ENCODE measurements around the gene SSU72. TPM values are rescaled to one million over a fixed set of nuclear protein-coding genes. Genes with fewer than 3 reads are reported as not detected.

SSU72 gene
- total RNA-seq, 1 donor from 2014 or later: 117 TPM

DNA sequence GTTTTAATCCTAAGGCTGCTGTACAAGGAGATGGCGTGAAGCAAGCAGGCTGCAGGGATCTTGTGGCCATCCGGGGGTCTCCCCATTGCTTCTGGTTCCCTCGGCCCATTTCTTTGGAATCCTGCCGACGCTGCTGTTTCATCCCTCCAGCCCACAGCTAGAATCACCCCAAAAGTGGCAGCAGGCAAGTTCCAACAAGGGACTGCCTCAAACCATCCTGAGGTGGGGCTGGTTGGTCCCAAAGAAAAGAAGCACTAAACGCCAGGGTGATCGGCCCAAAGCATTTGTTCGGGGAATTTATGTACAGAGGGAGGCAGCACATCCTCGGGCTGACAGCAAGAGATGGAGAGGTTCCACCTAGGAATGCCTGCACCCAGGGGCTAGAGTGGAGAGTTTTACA is 36.1 kb upstream of the SSU72 start:
- TF ChIP-seq, protein P1, sequence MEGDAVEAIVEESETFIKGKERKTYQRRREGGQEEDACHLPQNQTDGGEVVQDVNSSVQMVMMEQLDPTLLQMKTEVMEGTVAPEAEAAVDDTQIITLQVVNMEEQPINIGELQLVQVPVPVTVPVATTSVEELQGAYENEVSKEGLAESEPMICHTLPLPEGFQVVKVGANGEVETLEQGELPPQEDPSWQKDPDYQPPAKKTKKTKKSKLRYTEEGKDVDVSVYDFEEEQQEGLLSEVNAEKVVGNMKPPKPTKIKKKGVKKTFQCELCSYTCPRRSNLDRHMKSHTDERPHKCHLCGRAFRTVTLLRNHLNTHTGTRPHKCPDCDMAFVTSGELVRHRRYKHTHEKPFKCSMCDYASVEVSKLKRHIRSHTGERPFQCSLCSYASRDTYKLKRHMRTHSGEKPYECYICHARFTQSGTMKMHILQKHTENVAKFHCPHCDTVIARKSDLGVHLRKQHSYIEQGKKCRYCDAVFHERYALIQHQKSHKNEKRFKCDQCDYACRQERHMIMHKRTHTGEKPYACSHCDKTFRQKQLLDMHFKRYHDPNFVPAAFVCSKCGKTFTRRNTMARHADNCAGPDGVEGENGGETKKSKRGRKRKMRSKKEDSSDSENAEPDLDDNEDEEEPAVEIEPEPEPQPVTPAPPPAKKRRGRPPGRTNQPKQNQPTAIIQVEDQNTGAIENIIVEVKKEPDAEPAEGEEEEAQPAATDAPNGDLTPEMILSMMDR (IDR thresholded peaks at IDR 0.05): no peak
- Mint-ChIP-seq H3K9me3 (ENCODE audit: unreplicated experiment) (no peaks in the 10 kb centered on the region), H3K27me3 (ENCODE audit: unreplicated experiment) (no peaks in the 10 kb centered on the region), H3K36me3 (ENCODE audit: unreplicated experiment) (peaks cover 3% of the 10 kb centered on the region), H3K27ac (ENCODE audit: unreplicated experiment) (no peak overlapping the region), H3K4me3 (ENCODE audit: unreplicated experiment) (no peak overlapping the region), H3K4me1 (ENCODE audit: unreplicated experiment) (peaks cover 21% of the 10 kb centered on the region)
- no peak for DNase-seq (ENCODE audit: extremely low spot score, unreplicated experiment)

DNA sequence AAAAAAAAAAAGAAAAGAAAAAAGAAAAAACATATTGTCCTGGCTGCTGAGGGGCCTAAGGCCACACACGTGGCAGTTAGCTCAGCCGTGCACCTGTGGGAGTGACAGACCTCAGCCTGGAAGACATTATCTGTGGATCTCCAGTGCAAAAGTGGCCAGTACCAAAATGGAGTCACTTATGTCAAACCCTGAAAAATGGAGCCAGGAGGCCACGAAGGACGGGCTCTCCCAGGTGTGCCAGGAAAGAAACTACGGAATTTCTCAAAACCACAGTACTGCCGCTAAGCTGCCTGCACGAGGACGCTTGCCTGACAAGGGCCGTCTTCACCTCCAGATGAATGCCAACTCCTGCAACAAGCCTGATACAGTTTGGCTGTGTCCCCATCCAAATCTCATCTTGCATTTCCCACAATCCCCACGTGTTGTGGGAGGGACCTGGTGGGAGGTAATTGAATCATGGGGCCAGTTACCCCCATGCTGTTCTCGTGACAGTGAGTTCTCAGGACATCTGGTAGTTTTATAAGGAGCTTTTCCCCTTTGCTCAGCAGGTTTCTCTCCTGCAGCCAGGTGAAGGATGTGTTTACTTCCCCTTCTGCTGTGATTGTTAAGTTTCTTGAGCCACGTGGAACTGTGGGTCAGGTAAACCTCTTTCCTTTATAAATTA is 35.3 kb upstream of the SSU72 start:
- Mint-ChIP-seq H3K27me3 (ENCODE audit: unreplicated experiment) (no peaks in the 10 kb centered on the region), H3K36me3 (ENCODE audit: unreplicated experiment) (peaks cover 3% of the 10 kb centered on the region)
- TF ChIP-seq, protein P1 (IDR thresholded peaks at IDR 0.05): no peak

DNA sequence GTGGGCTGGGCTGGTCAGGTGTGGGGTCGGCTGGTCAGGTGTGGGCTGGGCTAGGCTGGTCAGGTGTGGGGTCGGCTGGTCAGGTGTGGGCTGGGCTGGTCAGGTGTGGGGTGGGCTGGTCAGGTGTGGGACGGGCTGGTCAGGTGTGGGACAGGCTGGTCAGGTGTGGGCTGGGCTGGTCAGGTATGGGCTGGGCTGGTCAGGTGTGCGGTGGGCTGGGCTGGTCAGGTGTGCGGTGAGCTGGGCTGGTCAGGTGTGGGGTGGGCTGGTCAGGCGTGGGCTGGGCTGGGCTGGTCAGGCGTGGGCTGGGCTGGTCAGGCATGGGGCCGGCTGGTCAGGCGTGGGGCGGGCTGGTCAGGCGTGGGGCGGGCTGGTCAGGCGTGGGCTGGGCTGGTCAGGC is 31.6 kb upstream of the SSU72 start:
- DNase-seq (ENCODE audit: extremely low spot score, unreplicated experiment): no peak
- no peaks in the 10 kb centered on the region for H3K27me3 Mint-ChIP-seq (ENCODE audit: unreplicated experiment)
- H3K36me3 Mint-ChIP-seq (ENCODE audit: unreplicated experiment): no peaks in the 10 kb centered on the region
- no peak overlapping the region for H3K4me3 Mint-ChIP-seq (ENCODE audit: unreplicated experiment)
- no peaks in the 10 kb centered on the region for H3K4me1 Mint-ChIP-seq (ENCODE audit: unreplicated experiment)
- no peaks in the 10 kb centered on the region for H3K9me3 Mint-ChIP-seq (ENCODE audit: unreplicated experiment)
- TF ChIP-seq, protein P1 (IDR thresholded peaks at IDR 0.05): no peak
- no peak overlapping the region for H3K27ac Mint-ChIP-seq (ENCODE audit: unreplicated experiment)

More for the DNA sequence above, 35.3 kb upstream of the SSU72 start:
- Mint-ChIP-seq H3K4me3 (ENCODE audit: unreplicated experiment) (no peak overlapping the region), H3K27ac (ENCODE audit: unreplicated experiment) (no peak overlapping the region), H3K4me1 (ENCODE audit: unreplicated experiment) (peaks cover 19% of the 10 kb centered on the region), H3K9me3 (ENCODE audit: unreplicated experiment) (no peaks in the 10 kb centered on the region)
- no peak for DNase-seq (ENCODE audit: extremely low spot score, unreplicated experiment)

DNA sequence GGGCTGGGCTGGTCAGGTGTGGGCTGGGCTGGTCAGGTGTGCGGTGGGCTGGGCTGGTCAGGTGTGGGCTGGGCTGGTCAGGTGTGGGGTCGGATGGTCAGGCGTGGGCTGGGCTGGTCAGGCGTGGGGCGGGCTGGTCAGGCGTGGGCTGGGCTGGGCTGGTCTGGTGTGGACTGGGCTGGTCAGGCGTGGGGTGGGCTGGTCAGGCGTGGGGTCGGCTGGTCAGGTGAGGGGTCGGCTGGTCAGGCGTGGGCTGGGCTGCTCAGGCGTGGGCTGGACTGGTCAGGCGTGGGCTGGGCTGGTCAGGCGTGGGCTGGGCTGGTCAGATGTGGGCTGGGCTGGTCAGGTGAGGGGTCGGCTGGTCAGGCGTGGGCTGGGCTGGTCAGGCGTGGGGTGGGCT is 31.1 kb upstream of the SSU72 start:
- TF ChIP-seq, protein P1 (IDR thresholded peaks at IDR 0.05): no peak
- no peak for DNase-seq (ENCODE audit: extremely low spot score, unreplicated experiment)
- no peaks in the 10 kb centered on the region for H3K9me3 Mint-ChIP-seq (ENCODE audit: unreplicated experiment)
- H3K27me3 Mint-ChIP-seq (ENCODE audit: unreplicated experiment): no peaks in the 10 kb centered on the region
- no peak overlapping the region for H3K4me3 Mint-ChIP-seq (ENCODE audit: unreplicated experiment)
- no peaks in the 10 kb centered on the region for H3K36me3 Mint-ChIP-seq (ENCODE audit: unreplicated experiment)
- no peaks in the 10 kb centered on the region for H3K4me1 Mint-ChIP-seq (ENCODE audit: unreplicated experiment)
- H3K27ac Mint-ChIP-seq (ENCODE audit: unreplicated experiment): no peak overlapping the region

DNA sequence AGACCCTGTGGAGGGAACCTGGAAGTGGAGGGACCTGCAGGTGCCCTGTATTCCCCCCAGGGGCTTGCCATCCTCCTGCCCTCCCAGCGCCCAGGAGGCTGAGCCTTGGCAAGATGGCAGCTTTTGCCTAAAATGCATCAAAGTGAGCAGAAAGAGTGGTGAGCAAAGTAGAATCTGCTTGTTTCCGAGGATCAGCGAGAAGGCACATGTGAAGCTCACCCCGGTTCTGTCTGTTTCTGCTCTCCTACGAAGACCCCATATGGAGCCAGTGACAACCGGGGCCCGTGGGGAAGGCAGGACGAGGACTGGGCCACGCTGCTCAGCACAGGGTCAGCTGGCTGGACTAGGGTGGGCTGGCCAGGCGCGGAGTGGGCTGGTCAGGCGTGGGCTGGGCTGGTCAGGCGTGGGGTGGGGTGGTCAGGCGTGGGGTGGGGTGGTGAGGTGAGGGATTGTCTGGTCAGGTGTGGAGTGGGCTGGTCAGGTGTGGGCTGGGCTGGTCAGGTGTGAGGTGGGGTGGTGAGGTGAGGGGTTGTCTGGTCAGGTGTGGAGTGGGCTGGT is 30.4 kb upstream of the SSU72 start:
- H3K4me1 Mint-ChIP-seq (ENCODE audit: unreplicated experiment): no peaks in the 10 kb centered on the region
- no peaks in the 10 kb centered on the region for H3K36me3 Mint-ChIP-seq (ENCODE audit: unreplicated experiment)
- H3K4me3 Mint-ChIP-seq (ENCODE audit: unreplicated experiment): no peak overlapping the region
- H3K9me3 Mint-ChIP-seq (ENCODE audit: unreplicated experiment): no peaks in the 10 kb centered on the region
- DNase-seq (ENCODE audit: extremely low spot score, unreplicated experiment): no peak
- H3K27me3 Mint-ChIP-seq (ENCODE audit: unreplicated experiment): no peaks in the 10 kb centered on the region
- TF ChIP-seq, protein P1 (IDR thresholded peaks at IDR 0.05): no peak
- H3K27ac Mint-ChIP-seq (ENCODE audit: unreplicated experiment): no peak overlapping the region
